ENCODE measurements around the gene COG4.
A peak's percentile ranks its signal among the peaks of the same experiment; 100 is the strongest.

Gene COG4

DNA sequence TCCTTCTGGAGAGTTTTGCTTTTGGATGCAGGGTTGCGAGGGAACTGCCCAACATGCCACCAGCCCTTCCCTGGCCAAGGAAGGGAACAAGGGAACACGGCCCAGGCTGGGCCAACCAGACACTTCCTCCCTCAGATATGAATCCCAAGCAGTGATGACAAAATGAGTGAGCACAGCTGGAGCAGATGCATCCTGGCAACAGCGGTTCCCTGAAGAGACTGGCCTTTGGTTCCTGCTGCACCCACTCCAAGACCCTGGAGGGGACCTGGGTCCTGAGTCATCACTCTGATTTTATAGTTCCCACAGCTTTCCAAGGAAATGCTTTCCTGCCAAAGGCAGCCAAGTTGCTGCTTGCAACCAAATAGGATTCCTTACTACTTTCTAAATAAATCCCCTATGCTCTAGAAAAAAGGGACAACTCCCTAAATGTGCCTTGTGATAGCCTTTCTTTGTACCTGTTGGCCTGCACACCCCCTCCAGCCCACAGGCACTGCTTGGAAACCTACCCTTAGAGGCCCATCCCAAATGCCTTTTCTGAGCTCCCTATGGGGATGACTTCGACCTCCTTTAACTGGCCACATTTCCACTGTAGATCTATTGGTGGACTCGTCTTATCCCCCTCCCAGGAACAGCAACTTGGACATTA, 89.8 kb downstream of the COG4 start:
- no peak for DNase-seq (ENCODE audit: low read depth)

DNA sequence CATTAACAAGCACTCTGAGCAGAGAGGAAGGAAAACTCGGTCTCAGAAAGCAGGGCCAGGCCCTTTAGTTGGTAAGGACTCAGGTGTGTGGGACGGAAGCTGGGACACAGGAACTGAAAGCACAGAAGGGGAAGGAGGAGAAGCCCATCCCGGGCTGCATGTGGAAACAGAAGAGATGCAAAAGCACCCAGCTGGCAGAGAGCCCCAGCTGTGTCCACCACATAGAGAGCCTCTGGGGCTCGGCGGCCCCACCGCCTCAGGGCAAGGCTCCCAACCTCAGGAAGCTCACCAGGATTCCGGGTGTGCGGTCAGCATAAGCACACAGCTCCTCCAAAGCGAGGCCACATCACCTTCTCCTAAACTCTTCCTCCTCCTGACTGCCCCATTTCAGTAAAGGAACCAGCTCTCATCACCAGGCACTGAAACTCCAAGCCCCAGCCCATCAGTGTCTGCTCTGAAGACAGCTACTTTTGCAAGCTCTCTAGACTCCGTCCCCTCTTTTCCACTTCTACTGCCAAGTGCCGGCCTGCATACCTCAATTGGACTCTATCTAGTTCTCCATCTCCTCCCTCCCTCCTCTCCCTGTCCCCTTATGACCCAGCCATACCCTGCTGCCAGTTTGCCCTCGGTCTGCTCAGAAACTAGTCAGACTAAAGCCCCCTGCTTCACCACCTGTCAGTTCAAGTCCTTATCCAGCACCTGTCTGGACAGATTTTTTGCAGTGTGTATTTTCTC, 90.5 kb downstream of the COG4 start:
- DNase-seq (ENCODE audit: low read depth), result no peak

- DNase-seq (ENCODE audit: low read depth), result no peak
These were observed 91.0 kb downstream of the COG4 start for GRCh38 chr16:70432356-70432722.

- peak; percentile 23 for DNase-seq (ENCODE audit: low read depth)
These were observed 92.5 kb downstream of the COG4 start for GRCh38 chr16:70430667-70431536.

Data from activated T-helper 9 cell treated with anti-CD3 and anti-CD28 coated beads, Interleukin-2, amount 50 U/mL, for 16 hours (primary cell).